NCI-H146 (cell line): Measurements from ENCODE around the gene QRICH1.

ENCODE experiments used
- DNase-seq: peaks from one replicate; lab custom pipeline; 2025; lab: John Stamatoyannopoulos, UW

The QRICH1 gene

GRCh38 chr3:48997714-48998637 is 95.9 kb downstream of the QRICH1 start:
- no peak for DNase-seq

GRCh38 chr3:48997102-48997635 is 96.7 kb downstream of the QRICH1 start:
- DNase-seq: no peak

GRCh38 chr3:48996640-48997039 is 97.2 kb downstream of the QRICH1 start:
- DNase-seq: no peak

GRCh38 chr3:48993834-48994233 is 100.0 kb downstream of the QRICH1 start:
- DNase-seq: no peak

GRCh38 chr3:48991851-48992545 is 101.9 kb downstream of the QRICH1 start:
- DNase-seq: no peak

- peak; percentile 23 for DNase-seq
Measured at GRCh38 chr3:48990636-48991469, 103.0 kb downstream of the QRICH1 start.

GRCh38 chr3:48989796-48990635 is 103.9 kb downstream of the QRICH1 start, which contains the start of gene P4HTM:
P4HTM (plus strand) TSS chr3:48990241; CDS start chr3:48990257, 16 bp downstream.
- peak; percentile 69 for DNase-seq

- DNase-seq: peak; percentile 25
Measured at GRCh38 chr3:48989126-48989795, 104.6 kb downstream of the QRICH1 start.

- DNase-seq: no peak
Measured at GRCh38 chr3:48985831-48986376, 108.0 kb downstream of the QRICH1 start.

- DNase-seq: no peak
Measured at GRCh38 chr3:48984663-48985062, 109.2 kb downstream of the QRICH1 start.

GRCh38 chr3:48983096-48983495 is 110.8 kb downstream of the QRICH1 start:
- no peak for DNase-seq

- no peak for DNase-seq
Measured at GRCh38 chr3:48982686-48983085, 111.2 kb downstream of the QRICH1 start.

GRCh38 chr3:48982016-48982415 is 111.9 kb downstream of the QRICH1 start:
- DNase-seq: no peak

- no peak for DNase-seq
Measured at GRCh38 chr3:48980295-48980694, 113.6 kb downstream of the QRICH1 start.
